ENCODE data around the gene HIVEP2. TPM values are rescaled to one million over a fixed set of nuclear protein-coding genes. Genes with fewer than 3 reads are reported as not detected.
A peak's percentile ranks its signal among the peaks of the same experiment; 100 is the strongest.

HIVEP2 gene
- total and polyA plus RNA-seq, 2 of the 4 experiments (the other 2 are of a cell fraction), result 4.3 to 11.3 TPM

GRCh38 chr6:142848976-142849375 lies 96.0 kb downstream of the HIVEP2 start:
- H4K91ac ChIP-seq (ENCODE audit: insufficient read depth, low read depth, low read length), result peak overlapping the region; percentile 11; the same call in 1 of the 2 replicates
- no peak overlapping the region for H4K5ac ChIP-seq (ENCODE audit: low read depth, low read length)
- H3K14ac ChIP-seq (replicated peaks; ENCODE audit: low read depth, low read length), result no peak overlapping the region
- dilution Hi-C loops (cut with HindIII; ENCODE audit: low sequenced_read_pairs, unreplicated experiment) (no loop called here), intact Hi-C loops (cut with micrococcal nuclease) (loop anchor here (5.0 kb wide), 1 partner anchor 78 kb away; no protein-coding TSS in a partner anchor), in situ Hi-C loops (cut with MboI; ENCODE audit: low sequenced_read_pairs) (no loop called here)
- H3K36me3 ChIP-seq (ENCODE audit: control insufficient read depth, insufficient read depth, low read length), result no peaks in the 10 kb centered on the region
- peak overlapping the region; percentile 35; the same call in 1 of the 2 replicates for H2AK5ac ChIP-seq (ENCODE audit: low read depth, low read length)
- H3K9ac ChIP-seq (ENCODE audit: low read depth, low read length), result no peak overlapping the region
- no peak for TF ChIP-seq MAZ (IDR thresholded peaks at IDR 0.05; ENCODE audit: borderline replicate concordance, low read depth, low read length)
- TF ChIP-seq FOS (IDR thresholded peaks at IDR 0.05; ENCODE audit: low read depth, low read length), result no peak
- TF ChIP-seq RAD21 (IDR thresholded peaks at IDR 0.05; ENCODE audit: low read length), result no peak
- TF ChIP-seq CHD1 (IDR thresholded peaks at IDR 0.05; ENCODE audit: low read depth, low read length), result no peak
- no peak for TF ChIP-seq NFE2L2 (IDR thresholded peaks at IDR 0.05; ENCODE audit: low read depth, low read length)
- TF ChIP-seq CEBPB (IDR thresholded peaks at IDR 0.05; ENCODE audit: low read depth, low read length), result no peak
- TF ChIP-seq SMC3 (IDR thresholded peaks at IDR 0.05; ENCODE audit: low read depth, low read length), result no peak
- TF ChIP-seq CTCF (conservative IDR thresholded peaks at IDR 0.05; ENCODE audit: low read depth, low read length), result no peak
- TF ChIP-seq USF2 (IDR thresholded peaks at IDR 0.05; ENCODE audit: low read depth, low read length), result no peak
- no peak for TF ChIP-seq RCOR1 (IDR thresholded peaks at IDR 0.05; ENCODE audit: insufficient replicate concordance, low read length)
- no peak for TF ChIP-seq POLR2A (IDR thresholded peaks at IDR 0.05; ENCODE audit: low read depth, low read length)
- TF ChIP-seq MXI1 (IDR thresholded peaks at IDR 0.05; ENCODE audit: borderline replicate concordance, low read depth, low read length), result no peak
- no peak for TF ChIP-seq RFX5 (IDR thresholded peaks at IDR 0.05; ENCODE audit: low read depth, low read length)
- TF ChIP-seq MAFK (IDR thresholded peaks at IDR 0.05; ENCODE audit: low read depth, low read length), result no peak
- TF ChIP-seq ELK1 (IDR thresholded peaks at IDR 0.05; ENCODE audit: borderline replicate concordance, low read depth, low read length), result no peak
- H3K56ac ChIP-seq (ENCODE audit: extremely low read depth, insufficient read depth, low read length), result no peak overlapping the region
- H3K4ac ChIP-seq (ENCODE audit: low read depth, low read length), result no peak overlapping the region
- no peak overlapping the region for H2BK15ac ChIP-seq (ENCODE audit: low read depth, low read length)
- no peak overlapping the region for H3K4me3 ChIP-seq (ENCODE audit: insufficient read depth, low read depth, low read length)
- peaks cover 22 to 69% of the 10 kb centered on the region in 2 experiments for H3K79me1 ChIP-seq (ENCODE audit: low read depth in 1 of 2, low read length in 2 of 2)
- H3K9me1 ChIP-seq (ENCODE audit: insufficient read depth, low read length), result peaks cover 5% of the 10 kb centered on the region
- BruUV-seq (replicated peaks), result no TSS peak
- no peak overlapping the region for H3K23ac ChIP-seq (ENCODE audit: low read depth, low read length)
- H2AFZ ChIP-seq (replicated peaks; ENCODE audit: low read length, poor library complexity), result no peak overlapping the region
- DNase-seq (no peak), ATAC-seq (ENCODE audit: low read depth) (no peak)
- H2AK9ac ChIP-seq (replicated peaks; ENCODE audit: low read depth, low read length, poor library complexity), result no peak overlapping the region
- H2BK5ac ChIP-seq (ENCODE audit: low read depth, low read length, poor library complexity, severe bottlenecking), result no peak overlapping the region
- peaks cover 4% of the 10 kb centered on the region; the same call in 1 of the 2 replicates for H4K20me1 ChIP-seq (ENCODE audit: insufficient read depth, low read length)
- no peaks in the 10 kb centered on the region for H3K27me3 ChIP-seq (ENCODE audit: control insufficient read depth, insufficient read depth, low read length)
- ChIA-PET POLR2A (ENCODE audit: unreplicated experiment) (no interaction called here), CTCF (no interaction called here)
- no peak overlapping the region for H3K27ac ChIP-seq (ENCODE audit: insufficient read depth, low read length)
- H3K4me2 ChIP-seq (ENCODE audit: low read depth, low read length), result no peak overlapping the region
- H4K8ac ChIP-seq (ENCODE audit: low read depth in 2 of 2, low read length in 2 of 2), result peak overlapping the region in 1 of 2 experiments; percentile 6; a peak in 1 of 4 replicates
- H2BK120ac ChIP-seq (ENCODE audit: low read depth, low read length), result no peak overlapping the region; the same call in 1 of the 2 replicates
- H3K18ac ChIP-seq (ENCODE audit: low read depth, low read length), result no peak overlapping the region
- H2BK20ac ChIP-seq (ENCODE audit: low read depth, low read length), result no peak overlapping the region
- no peaks in the 10 kb centered on the region for H3K9me3 ChIP-seq (ENCODE audit: control insufficient read depth, insufficient read depth, low read length)
- H3K4me1 ChIP-seq (ENCODE audit: control insufficient read depth, insufficient read depth, low read length), result peaks cover 19% of the 10 kb centered on the region
- WGBS, 2 experiments (ENCODE audit: extremely low coverage in 2 of 2, insufficient read length in 1 of 2), result 60% methylated on average over 1 of the region's 3 CpGs; no CpG with 5 or more reads in 1 of the 2 experiments
